GM11168 (cell line): ENCODE results near the gene CPTP.

Experiments
- in situ Hi-C: fragments of 300-500 bp; cut with MboI; formaldehyde crosslinking; loops from one replicate; pipeline ENCODE4 v1.12.0; 2022; ENCODE audit warnings: low sequenced_read_pairs; ENCODE audit not compliant: unreplicated experiment

CPTP gene

GRCh38 chr1:1346501-1346890, 21.9 kb downstream of the CPTP start:
- in situ Hi-C loops = no loop called here

- in situ Hi-C loops = no loop called here
Observed at GRCh38 chr1:1347026-1347595, 22.5 kb downstream of the CPTP start.

- in situ Hi-C loops = no loop called here
Observed at GRCh38 chr1:1347663-1348419, 23.2 kb downstream of the CPTP start.

GRCh38 chr1:1348420-1349255, 24.0 kb downstream of the CPTP start:
- in situ Hi-C loops = no loop called here

- in situ Hi-C loops = no loop called here
Observed at GRCh38 chr1:1349256-1350012, 24.8 kb downstream of the CPTP start, which contains the start of gene DVL1. DVL1 (minus strand) TSS chr1:1349418; CDS start chr1:1349065, 353 bp downstream.

GRCh38 chr1:1351511-1352427, 27.2 kb downstream of the CPTP start:
- in situ Hi-C loops = no loop called here

- in situ Hi-C loops = no loop called here
Observed at GRCh38 chr1:1352786-1353388, 28.3 kb downstream of the CPTP start.

- in situ Hi-C loops = no loop called here
Observed at GRCh38 chr1:1353389-1354151, 29.0 kb downstream of the CPTP start.

- in situ Hi-C loops = no loop called here
Observed at GRCh38 chr1:1354271-1355247, 30.0 kb downstream of the CPTP start.

GRCh38 chr1:1355416-1355815, 30.8 kb downstream of the CPTP start:
- in situ Hi-C loops = no loop called here

GRCh38 chr1:1356166-1356795, 31.7 kb downstream of the CPTP start:
- in situ Hi-C loops = no loop called here

GRCh38 chr1:1356796-1357401, 32.3 kb downstream of the CPTP start:
- in situ Hi-C loops = no loop called here

- in situ Hi-C loops = no loop called here
Observed at GRCh38 chr1:1357871-1358432, 33.4 kb downstream of the CPTP start.

- in situ Hi-C loops = no loop called here
Observed at GRCh38 chr1:1358433-1359271, 34.0 kb downstream of the CPTP start, which contains the start of gene MXRA8. MXRA8 (minus strand) TSS chr1:1358555; CDS start chr1:1358504, 51 bp downstream.

- in situ Hi-C loops = no loop called here
Observed at GRCh38 chr1:1359308-1359663, 34.7 kb downstream of the CPTP start.
